Central memory CD4-positive, alpha-beta T cell (primary cell): ENCODE data around the gene MSRB2.
"Not testable (repeated sequence)": the region's sequence is repeated elsewhere in the genome, so short reads cannot be mapped to it uniquely, and the experiment has no call there.

Experiments
- DNase-seq: peaks from one replicate; pipeline ENCODE4 v3.0.0; 2022

MSRB2 gene

DNA sequence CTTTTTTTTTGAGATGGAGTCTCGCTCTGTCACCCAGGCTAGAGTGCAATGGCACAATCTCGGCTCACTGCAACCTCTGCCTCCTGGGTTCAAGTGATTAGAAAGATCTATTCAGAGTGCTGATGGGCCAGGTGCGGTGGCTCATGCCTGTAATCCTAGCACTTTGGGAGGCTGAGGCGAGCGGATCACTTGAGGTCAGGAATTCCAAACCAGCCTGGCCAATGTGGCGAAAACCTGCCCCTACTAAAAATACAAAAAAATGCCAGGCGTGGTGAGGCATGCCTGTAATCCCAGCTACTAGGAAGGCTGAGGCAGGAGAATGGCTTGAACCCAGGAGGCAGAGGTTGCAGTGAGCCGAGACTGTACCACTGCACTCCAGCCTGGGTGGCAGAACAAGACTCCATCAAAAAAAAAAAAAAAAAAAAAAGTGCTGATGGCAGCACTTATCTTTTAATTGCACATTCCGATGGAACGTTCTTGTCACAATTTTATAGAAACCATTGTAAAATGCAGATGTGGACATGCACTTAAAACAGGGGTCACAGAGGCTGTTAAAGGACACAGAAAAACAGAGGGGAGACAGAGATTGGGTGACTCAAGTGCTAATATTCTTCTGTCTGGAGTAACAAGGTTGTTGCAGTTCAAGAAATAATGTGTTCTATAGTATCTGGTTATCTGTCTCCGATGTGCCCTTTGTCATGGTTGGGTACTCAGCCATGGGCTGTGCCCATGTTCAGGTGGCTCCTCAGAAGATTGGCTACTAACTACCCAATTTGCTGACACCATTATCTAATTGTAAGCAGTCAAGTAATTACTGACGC lies 25.1 kb upstream of the MSRB2 start:
- not testable (repeated sequence) for DNase-seq

DNA sequence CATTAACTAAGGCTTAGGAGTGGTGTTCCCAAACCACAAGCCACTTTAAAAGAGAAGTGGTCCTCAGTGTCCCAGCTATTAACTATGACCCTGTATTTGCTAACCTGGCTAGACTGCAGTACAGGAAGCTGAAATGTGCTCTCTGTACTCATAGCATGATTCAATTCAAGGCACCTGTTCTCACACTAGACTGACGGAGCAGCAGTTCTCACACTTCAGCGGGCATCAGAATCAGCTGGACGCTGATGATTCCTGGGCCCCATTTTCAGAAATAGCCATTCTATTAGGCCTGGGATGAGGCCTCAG lies 24.5 kb upstream of the MSRB2 start:
- no peak for DNase-seq

DNA sequence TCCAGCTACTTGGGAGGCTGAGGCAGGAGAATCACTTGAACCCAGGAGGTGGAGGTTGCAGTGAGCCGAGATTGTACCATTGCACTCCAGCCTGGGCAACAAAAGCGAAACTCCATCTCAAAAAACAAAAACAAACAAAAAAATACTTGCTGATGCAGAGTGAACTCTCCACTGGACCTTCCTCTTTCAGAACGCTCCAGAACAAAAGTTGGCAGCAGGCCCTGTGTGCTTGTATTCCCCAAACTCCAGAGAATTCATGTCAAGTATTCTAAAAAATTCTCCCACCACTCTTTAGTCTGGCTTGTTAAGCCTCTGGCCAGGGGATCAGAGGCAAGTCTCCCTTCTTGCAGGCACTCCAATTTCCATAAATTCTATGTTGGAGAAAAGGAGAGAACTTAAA lies 22.8 kb upstream of the MSRB2 start:
- DNase-seq = not testable (repeated sequence)

DNA sequence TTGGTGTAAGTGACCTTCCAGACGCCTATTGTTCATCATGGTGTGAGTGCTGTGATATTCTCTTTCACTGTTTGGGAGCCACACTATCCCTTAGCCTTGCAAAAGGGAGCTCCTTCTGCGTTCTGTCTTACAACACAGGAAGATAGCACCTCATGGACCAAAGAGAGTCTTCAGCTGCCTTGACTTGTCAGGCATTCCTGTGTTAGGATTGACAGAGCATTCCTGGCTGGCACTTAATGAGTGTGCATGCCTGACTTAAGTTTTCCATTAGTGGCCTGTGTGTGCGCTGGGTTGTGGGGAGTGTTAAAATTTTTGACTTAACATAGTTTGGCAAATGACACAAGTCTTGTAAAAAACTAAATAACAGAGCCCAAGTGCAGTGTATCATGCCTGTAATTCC lies 21.9 kb upstream of the MSRB2 start:
- DNase-seq = no peak

DNA sequence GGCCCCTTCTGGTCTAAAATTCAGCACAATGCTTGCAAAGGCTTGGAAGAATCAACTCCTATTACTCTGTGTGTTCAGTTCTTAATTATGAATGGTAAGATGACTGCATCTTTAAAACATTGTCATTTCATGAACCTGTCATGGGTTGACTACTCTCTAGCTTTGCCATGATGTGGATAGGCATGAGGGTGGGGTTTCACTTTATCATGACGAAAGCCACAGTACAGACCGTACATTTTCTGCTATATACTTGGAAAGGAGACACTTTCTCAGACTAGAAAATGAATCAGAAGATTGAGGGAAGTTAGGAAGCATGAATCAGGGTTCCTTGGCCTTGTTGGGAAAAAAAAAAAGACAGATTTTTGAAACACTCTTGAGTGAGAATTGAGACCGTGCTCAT lies 19.7 kb upstream of the MSRB2 start:
- no peak for DNase-seq

DNA sequence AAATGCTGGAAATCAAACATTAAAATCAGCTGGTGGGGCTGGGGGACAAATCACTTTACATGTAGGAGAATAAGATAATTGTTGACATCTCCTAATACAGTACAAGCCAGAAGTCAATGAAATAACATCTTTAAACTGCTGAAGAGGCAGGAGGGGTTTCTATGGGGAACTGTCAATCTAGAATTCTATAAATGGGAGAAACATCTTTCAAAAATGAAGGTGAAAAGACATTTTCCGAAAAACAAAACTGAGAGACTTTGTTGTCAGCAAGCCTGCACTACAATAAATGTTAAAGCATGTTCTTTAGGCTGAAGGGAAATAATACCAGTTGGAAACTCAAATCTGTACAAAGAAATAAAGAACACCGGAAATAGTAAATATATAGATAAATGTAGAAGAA lies 17.3 kb upstream of the MSRB2 start:
- no peak for DNase-seq

DNA sequence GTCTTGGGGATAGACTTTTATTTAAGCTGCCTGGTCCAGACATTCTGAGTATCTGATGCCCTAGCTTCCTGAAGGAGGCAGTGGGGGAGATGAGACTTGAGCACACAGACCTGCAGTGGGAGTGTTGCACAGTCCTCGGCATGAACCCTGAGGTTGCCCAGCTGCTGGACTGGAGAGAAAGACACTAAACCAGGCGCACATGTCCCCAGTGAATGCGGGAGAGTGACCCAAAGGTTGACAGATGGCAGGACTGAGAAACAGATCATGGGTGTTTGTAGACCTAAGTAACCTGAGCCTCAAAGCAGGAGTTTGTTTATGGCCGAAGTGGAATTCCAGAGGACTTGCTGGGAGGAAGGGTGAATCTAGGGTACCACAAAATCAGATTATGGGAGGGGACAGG lies 15.7 kb upstream of the MSRB2 start:
- DNase-seq = no peak

DNA sequence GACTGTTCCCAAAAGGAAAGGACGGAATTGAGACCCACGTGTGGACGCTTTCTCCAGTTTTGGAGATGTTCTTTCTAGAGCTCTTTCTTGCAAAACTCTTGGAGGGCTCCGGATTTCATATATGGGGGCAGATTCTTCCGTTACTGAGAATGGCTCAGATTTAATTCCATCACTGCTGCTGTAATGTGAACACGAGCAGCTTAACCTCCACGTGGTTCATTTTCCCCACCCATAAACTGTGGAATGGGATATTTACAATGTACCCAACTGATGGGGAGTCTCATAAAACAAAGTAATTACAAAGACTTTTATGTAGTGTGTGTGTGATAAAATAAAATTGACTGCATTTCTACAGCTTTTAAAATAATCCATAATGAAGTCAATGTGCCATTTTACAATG lies 15.1 kb upstream of the MSRB2 start:
- no peak for DNase-seq

DNA sequence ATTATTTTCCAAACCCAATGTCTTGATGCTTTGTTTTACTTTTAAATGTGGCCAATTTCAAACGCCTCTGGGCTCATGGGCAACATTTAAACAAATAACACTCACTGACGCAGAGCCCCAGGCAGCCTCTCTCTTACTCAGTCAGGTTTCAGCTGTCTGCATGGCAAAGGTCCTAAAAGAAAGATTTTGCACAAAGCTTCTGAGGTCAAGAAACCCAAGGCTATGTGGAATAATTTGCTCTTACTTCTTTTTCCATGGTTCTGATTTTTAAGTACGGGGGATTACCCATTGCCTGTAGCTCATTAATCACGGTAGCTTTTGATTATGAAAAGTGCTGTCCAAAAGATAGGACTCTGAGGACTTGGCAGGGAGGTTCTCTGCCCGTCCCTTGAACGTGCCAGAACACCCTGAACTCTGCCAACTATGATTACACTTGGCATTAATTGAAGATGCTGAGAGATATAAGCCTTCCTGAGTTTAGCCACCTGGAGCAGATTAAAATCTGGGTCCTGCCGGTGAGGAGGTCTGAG lies 14.1 kb upstream of the MSRB2 start:
- no peak for DNase-seq

DNA sequence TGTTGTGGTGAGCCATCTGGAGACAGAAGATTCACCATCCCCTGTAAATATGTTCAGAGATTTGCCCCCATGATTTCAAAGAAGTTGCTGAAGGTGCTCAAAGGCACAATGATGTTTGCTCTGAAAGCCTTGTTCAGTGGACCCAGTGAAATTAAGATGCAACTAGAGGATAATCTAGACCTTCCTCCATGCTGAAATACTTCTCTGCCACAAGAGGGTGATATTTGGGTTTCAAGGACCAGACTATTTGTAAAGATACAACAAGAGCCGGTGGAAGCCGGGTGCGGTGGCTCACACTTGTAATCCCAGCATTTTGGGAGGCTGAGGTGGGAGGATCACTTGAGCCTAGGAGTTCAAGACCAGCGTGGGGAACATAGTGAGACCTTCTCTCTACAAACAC lies 13.5 kb upstream of the MSRB2 start:
- no peak for DNase-seq

DNA sequence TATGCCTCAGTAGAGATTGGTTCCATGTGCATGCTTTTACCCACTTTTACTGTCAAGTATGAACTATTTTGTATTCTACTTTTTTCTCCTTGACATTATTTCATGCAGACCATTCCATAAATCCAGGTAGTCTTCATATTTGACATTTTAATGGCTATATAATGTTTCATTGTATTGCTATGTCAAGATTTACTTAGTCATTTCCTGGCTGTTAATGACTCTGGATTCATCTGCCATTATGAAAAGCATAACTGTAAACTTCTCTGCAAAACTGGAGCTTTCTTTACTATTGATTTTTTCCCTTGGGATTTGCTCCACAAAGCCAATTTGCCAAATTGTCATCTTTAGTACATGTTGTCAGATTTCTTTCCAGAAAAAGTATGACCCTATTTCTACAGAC lies 6.8 kb upstream of the MSRB2 start:
- no peak for DNase-seq

DNA sequence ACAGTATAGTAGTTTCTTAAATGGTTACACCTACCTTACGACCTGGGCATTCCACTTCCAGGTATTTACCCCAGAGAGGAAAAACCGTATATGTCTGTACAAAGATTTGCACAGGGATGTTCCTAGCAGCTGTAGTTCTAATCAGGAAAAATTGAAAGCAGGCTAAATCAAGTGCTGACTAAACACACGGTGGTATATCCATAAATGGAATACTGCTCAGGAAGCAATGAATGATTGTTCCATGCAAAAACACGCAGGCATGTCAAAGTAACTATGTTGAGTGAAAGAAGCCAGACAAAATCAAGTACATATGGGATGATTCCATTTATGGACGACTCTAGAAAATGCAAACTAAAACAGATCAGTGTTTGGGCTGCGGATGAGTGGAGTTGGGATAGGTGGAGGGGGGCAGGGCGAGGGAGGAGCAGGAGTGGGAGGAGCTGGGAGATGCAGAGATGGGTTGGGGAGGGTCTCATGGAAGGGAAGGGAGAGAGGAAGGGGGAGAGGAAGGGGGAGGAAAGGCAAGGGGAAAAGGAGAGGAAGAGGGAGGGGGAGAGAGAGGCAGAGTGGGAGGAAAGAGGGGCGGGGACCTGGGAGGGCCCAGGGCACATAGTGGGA lies 484 bp upstream of the MSRB2 start:
- no peak for DNase-seq

DNA sequence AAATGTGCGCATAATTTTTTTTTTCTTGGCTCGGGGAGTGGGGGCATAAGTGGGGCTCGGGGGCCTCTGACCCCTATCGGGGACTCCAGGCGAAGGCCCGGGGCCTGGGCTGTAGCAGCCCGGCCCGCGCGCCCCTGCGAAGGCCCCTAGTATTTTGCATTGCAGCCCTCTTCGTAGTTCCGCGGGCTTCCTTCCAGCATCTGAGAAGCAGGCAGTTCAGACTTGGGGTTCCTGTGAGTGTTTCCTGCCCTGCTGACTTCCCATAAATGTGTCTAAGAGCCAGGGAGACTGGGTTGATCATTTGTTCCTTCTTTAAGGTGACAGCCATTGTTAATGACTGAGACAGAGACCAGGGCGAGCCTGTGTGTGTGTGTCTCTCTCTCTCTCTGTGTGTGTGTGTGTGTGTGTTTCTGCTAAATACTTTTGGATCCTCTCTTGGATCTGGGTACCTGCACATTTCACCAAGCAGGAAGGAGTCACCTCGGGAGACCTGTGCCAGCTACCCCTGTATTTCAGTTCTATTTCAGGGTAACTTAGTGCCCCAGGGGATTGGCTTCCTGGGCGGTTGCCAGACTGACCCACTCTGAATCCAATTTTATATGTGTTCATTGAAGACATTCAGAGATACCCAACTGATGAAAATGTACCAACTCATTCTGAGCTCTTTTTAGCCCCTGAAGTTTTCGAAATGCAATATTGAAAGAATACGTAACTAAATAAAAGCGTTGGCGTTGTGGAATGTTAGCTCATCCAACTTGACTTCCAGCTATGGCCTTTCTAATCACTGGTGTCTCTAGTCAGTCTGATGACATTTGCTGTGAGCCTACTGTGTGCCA lies 805 bp downstream of the MSRB2 start:
- DNase-seq = peak; percentile 25

DNA sequence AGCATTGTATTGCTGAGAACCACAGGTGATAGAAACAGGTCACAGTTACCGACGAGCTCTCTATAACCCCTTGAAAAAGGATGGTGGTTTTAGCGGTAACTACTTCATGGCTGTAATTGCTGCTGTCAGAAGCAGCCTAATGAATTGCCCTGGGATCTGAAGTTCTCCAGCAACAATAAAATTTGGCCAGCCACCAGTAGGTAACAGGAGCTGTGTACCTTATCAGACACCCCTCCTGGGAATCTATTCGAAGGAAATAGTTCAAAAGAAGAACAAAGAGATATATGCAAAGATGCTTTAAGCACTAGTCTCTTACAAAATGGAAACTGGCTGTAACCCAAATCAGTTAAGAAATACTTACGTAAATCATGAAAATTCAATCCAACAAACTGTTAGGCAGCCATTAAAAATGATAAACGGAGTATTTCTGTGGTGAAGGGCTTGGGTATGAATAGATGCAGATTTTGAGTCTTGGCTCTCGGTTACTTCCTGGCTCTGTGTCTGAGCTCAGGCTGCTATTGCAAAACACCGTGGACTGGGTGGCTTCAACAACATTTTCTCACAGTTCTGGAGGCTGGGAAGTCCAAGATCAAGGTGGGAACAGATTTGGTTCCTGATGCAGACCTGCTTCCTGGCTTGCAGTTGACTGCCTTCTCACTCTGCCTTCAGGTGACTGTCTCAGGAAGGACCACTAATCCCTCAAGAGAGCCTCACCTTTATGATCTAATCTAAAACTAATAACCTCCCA lies 1.6 kb downstream of the MSRB2 start:
- peak; percentile 19 for DNase-seq

DNA sequence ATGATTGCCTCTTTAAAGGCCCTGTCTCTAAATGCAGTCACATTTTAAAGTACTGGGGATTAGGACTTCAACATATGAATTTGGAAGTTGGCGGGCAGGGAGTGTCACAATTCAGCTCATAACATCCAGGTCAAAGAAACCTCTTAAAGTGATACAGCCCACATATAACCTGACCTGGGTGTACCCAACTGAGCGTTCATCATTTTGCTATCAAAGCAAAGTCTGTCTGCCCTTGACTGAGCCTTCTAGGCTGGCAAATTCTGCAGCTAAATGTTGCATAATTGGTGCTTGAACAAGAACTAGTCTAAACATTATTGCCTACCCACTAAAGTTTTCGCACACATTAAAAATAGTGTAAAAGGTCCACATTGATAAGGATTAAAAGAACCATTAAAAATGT lies 3.7 kb downstream of the MSRB2 start:
- DNase-seq = no peak

DNA sequence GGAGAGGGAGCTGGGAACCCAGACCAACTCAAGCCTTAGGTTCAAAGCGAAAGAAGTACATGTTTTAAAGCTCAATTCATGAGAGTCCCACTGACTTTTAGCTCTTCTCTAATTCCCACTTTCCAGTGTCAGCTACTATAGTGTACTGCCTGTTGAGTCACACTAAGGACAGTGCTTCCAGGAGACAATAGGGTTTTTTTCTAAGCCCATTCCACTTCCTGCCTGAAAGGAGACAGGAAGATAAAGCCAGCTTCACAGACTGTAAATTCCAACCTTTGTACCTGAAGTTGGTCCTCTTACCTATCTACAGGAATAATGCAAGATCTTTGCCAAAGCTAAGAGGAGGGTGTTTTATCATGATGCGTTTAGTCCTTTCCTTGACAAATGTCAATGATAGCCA lies 4.4 kb downstream of the MSRB2 start:
- DNase-seq = no peak

DNA sequence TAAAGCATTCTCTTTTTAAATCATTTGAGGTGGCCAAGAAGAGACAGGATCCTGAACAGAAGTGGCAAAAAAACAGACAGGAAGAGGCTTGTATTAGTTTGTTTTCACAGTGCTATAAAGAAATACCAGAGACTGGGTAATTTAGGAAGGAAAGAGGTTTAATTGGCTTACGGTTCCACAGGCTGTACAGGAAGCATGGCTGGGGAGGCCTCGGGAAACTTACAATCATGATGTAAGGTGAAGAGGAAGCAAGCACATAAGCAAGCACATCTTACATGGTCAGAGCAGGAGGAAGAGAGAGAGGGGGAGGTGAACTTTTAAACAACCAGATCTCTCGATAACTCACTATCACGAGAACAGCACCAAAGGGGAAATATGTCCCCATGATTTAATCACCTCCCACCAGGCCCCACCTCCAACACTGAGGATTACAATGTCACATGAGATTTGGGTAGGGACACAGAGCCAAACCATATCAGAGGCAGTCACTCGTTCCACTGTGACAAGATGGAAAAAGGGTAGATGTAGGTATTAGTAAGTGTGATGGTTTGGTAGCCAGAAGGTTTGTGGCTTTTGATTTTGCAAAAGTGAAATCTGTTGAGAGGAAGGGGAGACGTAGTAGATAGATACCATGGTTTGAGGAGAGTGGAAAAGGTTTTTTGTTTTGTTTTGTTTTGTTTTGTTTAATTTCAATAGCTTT lies 5.1 kb downstream of the MSRB2 start:
- no peak for DNase-seq

DNA sequence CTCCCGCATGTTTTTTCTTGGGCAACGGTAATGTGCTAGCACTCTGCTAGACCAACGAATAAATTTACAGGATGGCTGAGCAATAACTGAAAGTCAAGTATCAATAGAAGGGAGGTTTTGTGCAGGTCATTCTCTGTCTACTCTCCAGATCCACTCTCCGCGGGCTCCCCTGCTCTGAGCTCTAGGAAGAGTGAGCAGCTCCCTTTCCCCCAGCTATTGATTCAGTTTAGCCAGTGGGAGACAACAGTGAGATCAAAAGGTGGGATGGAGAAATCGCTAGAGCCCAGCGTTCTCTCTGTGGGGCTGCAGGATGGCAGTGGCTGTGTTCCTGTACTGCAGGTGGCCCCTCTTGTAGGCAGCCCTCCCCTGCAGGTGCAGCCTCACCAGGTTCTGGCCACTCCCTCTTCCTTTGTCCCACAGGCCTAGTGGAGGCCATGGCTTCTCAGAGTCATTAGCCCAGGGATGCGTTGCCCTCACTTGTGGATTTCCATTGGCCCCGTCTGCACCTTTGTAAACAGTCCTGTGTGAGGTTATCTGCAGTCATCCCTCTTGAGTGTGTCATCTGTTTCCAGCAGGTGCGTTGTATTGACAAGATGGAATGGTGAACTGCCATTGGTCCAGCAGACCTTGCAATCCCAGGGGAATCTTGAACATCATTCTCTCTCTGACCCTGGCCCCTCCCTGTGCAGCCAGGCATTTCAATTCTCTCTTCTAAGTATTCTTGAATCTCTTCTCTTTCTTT lies 11.1 kb downstream of the MSRB2 start:
- DNase-seq = no peak

DNA sequence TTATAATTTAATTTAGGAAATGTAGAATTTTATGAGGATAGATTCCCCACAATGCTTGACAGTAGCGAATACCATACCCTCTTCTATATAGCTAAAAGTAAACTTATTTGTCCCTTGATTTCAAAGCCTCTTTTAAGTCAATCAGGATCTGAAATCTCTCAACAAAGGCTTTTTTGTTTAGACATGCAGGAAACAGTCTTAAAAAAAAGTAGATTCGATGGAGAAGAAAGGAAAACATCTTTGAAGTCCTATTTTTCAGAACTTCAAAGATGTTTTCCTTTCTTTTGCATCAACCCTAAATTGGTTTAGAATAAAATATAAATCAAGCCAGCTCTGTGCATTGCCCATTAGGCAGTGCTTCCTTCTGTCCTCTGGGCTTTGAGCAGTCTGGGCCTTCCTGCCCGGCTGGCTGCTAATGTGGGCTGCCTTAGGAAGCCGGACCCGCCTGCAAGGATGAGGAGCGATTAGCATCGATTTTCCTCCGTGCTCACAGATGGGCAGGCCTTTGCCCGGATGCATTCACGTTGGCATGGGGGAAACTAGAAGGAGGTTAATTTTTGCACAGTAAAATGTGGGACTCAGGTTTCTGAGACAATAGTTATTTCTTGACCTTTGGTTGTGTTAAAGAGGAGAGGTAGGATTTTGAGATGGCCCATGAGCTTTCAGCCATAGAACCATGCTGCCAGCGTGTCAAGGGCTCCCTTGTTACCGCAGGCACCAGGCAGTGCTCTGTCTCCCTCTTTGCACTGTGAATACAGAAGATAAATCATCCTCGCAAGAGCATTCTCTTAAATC lies 15.5 kb downstream of the MSRB2 start:
- no peak for DNase-seq

DNA sequence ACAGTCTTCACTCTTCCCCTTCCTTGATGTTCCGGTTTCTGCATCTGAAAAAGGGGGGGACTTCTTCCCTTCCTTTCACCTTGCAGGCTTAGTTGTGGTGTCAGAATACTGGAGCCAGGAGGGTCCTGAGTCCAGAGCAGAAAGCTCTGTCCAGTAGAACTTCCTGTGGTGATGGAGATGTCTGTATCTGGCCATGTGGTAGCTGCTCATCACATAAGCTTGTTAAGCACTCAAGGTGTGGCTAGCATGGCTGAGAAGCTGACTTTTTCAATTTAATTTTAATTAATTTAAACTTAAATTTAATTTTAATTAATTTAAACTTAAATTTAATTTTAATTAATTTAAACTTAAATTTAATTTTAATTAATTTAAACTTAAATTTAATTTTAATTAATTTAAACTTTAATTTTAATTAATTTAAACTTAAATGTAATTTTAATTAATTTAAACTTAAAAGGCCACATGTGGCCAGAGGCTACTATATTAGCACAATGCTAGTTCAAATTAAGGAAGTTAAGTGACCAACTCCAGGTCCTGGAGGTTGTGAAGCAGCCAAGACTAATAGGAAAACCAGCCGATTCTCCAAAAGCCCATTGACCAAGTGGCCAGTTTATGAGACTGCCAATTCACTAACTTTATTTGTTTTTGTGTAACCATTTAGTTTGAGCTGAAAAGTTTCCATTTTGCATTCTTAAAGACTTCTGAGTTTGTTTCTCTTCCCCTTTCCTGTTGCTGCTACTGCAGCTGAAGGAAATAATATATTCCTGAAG lies 16.3 kb downstream of the MSRB2 start:
- DNase-seq = no peak
